ENCODE data around the gene ANKS1B. TPM values are rescaled to one million over a fixed set of nuclear protein-coding genes. Genes with fewer than 3 reads are reported as not detected.
"Not testable (repeated sequence)": the region's sequence is repeated elsewhere in the genome, so short reads cannot be mapped to it uniquely, and the experiment has no call there.

The ANKS1B gene
- polyA plus RNA-seq, 1 experiment: 0.27 TPM

- Histone ChIP-seq H3K4me3 (ENCODE audit: low read depth, low read length) (no peak overlapping the region), H3K27me3 (ENCODE audit: control insufficient read depth, insufficient read depth, low read length) (no peaks in the 10 kb centered on the region), H3K36me3 (ENCODE audit: control insufficient read depth, insufficient read depth, low read length) (no peaks in the 10 kb centered on the region)
- DNase-seq (ENCODE audit: low read depth): no peak
- CTCF ChIA-PET: no interaction called here
- POLR2A ChIA-PET: interaction anchor here (0.6 kb wide), 1 partner anchor 573 kb away, joined by 12 read pairs; no protein-coding TSS in a partner anchor
- TF ChIP-seq, protein P1, sequence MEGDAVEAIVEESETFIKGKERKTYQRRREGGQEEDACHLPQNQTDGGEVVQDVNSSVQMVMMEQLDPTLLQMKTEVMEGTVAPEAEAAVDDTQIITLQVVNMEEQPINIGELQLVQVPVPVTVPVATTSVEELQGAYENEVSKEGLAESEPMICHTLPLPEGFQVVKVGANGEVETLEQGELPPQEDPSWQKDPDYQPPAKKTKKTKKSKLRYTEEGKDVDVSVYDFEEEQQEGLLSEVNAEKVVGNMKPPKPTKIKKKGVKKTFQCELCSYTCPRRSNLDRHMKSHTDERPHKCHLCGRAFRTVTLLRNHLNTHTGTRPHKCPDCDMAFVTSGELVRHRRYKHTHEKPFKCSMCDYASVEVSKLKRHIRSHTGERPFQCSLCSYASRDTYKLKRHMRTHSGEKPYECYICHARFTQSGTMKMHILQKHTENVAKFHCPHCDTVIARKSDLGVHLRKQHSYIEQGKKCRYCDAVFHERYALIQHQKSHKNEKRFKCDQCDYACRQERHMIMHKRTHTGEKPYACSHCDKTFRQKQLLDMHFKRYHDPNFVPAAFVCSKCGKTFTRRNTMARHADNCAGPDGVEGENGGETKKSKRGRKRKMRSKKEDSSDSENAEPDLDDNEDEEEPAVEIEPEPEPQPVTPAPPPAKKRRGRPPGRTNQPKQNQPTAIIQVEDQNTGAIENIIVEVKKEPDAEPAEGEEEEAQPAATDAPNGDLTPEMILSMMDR (IDR thresholded peaks at IDR 0.05; ENCODE audit: insufficient read depth, low read depth, low read length): no peak
These were observed 725.4 kb downstream of the ANKS1B start for GRCh38 chr12:99259040-99259934.

DNA sequence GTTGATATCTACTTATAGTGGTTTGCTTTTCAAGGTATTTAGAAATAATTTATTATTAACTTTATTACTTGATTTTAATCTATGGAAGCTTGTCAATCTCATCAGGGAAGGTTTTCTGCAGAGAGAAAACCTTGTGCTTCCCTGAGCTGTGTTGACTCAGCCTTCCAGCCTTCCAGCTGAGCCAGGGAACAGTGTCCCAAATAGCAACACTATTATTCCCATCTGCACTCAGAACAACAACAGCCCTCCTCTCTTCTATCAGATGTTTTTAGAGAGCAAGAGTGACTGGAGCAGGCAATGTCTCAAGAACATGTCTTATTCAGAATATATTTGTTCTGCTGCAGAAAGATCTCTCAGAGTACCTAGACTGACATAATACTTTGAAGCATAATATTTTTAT is 727.1 kb downstream of the ANKS1B start:
- Histone ChIP-seq H3K36me3 (ENCODE audit: control insufficient read depth, insufficient read depth, low read length) (no peaks in the 10 kb centered on the region), H3K27me3 (ENCODE audit: control insufficient read depth, insufficient read depth, low read length) (no peaks in the 10 kb centered on the region), H3K4me3 (ENCODE audit: low read depth, low read length) (no peak overlapping the region)
- TF ChIP-seq, protein P1 (IDR thresholded peaks at IDR 0.05; ENCODE audit: insufficient read depth, low read depth, low read length): no peak
- no peak for DNase-seq (ENCODE audit: low read depth)
- ChIA-PET CTCF (no interaction called here), POLR2A (no interaction called here)

DNA sequence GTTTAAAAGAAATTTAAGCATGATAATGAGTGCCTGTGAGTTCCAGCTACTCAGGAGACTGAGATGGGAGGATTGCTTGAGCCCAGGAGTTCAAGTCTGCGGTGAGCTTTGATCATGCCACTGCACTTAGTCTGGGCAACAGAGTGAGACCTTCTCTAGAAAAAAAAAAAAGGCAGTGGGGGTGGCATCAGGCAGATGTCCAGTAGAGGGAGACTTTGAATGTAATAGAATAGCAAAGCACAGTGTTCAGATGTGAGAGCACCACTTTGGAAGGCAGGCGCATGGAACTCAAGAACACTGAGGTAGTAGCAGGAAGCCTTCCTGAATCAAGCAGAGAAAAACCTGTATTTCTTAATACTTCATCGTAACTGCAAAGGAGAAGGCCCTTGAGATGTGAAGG is 731.7 kb downstream of the ANKS1B start:
- TF ChIP-seq, protein P1 (IDR thresholded peaks at IDR 0.05; ENCODE audit: insufficient read depth, low read depth, low read length): no peak
- DNase-seq (ENCODE audit: low read depth): no peak
- Histone ChIP-seq H3K4me3 (ENCODE audit: low read depth, low read length) (no peak overlapping the region), H3K36me3 (ENCODE audit: control insufficient read depth, insufficient read depth, low read length) (no peaks in the 10 kb centered on the region), H3K27me3 (ENCODE audit: control insufficient read depth, insufficient read depth, low read length) (no peaks in the 10 kb centered on the region)
- POLR2A ChIA-PET: no interaction called here
- CTCF ChIA-PET: no interaction called here

DNA sequence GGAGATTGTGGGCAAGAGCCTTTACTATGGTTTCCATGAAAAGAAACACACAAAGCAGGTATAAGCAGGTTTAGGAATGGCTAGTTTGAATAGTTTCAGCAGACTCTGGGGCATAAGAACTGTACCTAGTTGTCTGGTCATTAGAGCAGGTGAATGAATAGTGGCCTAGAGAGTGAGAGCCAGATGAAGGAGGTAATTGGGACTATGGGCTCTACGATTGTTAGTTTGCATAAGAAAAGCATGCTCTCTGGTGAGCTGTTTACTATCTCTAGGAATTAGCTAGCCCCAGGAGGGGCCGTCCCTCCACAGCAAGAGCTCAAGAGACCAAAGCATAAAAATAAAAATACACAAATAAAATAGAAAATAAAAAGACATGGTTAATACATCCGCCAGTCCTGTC is 734.6 kb downstream of the ANKS1B start:
- DNase-seq (ENCODE audit: low read depth): no peak
- Histone ChIP-seq H3K27me3 (ENCODE audit: control insufficient read depth, insufficient read depth, low read length) (no peaks in the 10 kb centered on the region), H3K4me3 (ENCODE audit: low read depth, low read length) (no peak overlapping the region), H3K36me3 (ENCODE audit: control insufficient read depth, insufficient read depth, low read length) (no peaks in the 10 kb centered on the region)
- ChIA-PET CTCF (interaction anchor here (0.8 kb wide), 1 partner anchor 13 kb away, joined by 3 read pairs; no protein-coding TSS in a partner anchor), POLR2A (no interaction called here)
- TF ChIP-seq, protein P1 (IDR thresholded peaks at IDR 0.05; ENCODE audit: insufficient read depth, low read depth, low read length): no peak

GRCh38 chr12:99249543-99249942 is 735.2 kb downstream of the ANKS1B start:
- ChIA-PET CTCF (interaction anchor here (0.8 kb wide), 1 partner anchor 13 kb away, joined by 3 read pairs; no protein-coding TSS in a partner anchor), POLR2A (no interaction called here)
- Histone ChIP-seq H3K27me3 (ENCODE audit: control insufficient read depth, insufficient read depth, low read length) (no peaks in the 10 kb centered on the region), H3K36me3 (ENCODE audit: control insufficient read depth, insufficient read depth, low read length) (no peaks in the 10 kb centered on the region), H3K4me3 (ENCODE audit: low read depth, low read length) (no peak overlapping the region)
- TF ChIP-seq, protein P1 (IDR thresholded peaks at IDR 0.05; ENCODE audit: insufficient read depth, low read depth, low read length): no peak
- DNase-seq (ENCODE audit: low read depth): no peak

- DNase-seq (ENCODE audit: low read depth); H3K36me3 ChIP-seq (ENCODE audit: control insufficient read depth, insufficient read depth, low read length); POLR2A ChIA-PET; H3K27me3 ChIP-seq (ENCODE audit: control insufficient read depth, insufficient read depth, low read length); CTCF ChIA-PET; H3K4me3 ChIP-seq (ENCODE audit: low read depth, low read length): not testable (repeated sequence)
These were observed 746.7 kb downstream of the ANKS1B start for GRCh38 chr12:99237907-99238538.
